Colon (tissue), 2 donors: ENCODE data around the gene ZPLD1.

Experiments
- FAIRE-seq: peaks from 2 replicates; lab custom pipeline; 2012; peaks lifted over from hg19 to GRCh38; lab: Jason Lieb, UNC
- donor health status: control.
- donor health status: control.

ZPLD1 gene

DNA sequence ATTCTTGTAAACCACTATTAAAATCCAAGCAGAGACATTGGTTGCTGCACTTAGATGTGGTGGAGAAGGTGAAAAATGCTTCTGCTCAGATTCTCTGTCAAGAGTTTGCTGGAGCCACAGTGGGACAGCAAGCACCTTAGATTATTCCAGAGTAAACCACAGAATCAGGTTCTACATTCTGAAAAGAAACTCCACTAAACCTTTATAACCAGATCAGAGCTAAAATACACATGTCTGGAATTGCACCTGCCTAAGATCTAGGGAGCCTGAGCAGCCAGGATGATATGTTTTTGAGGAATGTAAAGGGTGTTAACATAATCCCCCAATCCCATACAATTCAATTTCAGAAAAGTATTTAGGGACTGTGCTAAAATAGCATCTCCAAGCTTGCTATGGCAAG lies at the start of gene ZPLD1:
Gene ZPLD1, plus strand, starts transcription at position 301 of the 400 bp plus-strand sequence. CDS start 3,473 bp downstream, outside the sequence.
- no peak for FAIRE-seq

DNA sequence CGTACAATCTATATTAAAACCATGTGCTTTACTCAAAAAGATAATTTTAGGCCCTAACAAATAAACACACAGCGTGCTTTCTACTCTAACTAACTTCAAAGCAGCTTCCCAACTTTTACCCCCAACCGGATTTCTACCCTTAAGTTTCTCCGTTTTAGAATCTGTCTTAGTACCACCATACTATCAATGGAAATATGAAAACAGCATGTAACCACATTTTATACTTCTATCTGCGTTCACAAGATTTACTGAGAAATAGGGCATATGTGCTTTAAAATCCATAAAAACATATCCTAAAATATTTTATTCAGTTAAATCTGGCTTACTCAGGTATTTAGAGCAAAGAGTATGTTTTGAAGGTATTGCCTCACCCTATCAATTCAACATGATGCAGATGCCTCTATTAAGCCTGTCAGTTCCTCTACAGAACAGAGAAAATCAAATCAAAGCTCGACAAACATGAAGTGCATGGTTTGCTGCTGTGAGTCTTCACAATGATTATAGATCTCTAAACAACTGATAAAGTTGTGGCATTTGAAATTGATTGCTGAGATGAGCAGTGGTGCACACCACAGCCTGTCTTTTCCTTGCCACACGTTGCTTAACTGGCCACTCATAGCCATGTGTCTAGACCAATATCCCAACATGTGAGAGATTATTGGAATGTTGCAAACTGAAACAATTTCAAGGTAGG lies 44.5 kb upstream of the ZPLD1 start:
- no peak for FAIRE-seq

DNA sequence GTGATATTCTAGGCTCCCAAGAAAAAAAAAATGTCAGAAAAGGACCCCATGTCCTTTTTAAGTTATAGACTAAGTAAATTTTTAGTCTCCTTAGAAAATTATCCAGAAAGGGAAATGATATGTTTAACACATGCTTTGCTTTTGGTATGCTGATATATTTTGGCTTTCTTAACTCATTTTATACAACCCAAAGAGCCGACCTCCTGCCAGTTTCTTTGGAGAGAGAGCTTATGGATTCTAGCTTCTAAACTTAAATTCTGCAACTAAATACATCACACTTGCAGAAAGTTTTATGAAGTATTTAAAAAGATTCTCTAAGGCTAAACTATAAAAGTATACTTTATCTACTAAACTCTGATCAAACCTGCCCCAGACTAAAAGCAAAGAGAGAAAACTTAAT lies 43.9 kb upstream of the ZPLD1 start:
- no peak for FAIRE-seq

DNA sequence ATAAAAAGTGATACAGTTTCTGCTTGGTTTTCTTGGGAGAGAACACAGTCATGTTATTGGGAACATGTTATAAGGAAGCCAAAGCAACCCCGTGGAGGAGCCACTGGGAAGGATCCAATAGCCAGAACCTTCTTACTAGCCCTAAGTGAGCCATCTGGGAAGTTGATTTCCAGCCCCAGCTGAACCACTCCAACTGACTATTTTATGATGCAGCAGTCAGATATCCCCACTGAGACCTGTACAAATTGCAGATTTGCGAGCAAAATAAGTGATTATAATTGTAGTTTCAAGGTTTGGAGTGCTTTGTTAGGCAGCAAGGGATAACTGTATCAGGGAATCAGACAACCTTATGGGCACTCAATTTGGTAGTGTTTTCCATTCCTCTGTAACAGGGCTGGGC lies 43.3 kb upstream of the ZPLD1 start:
- no peak for FAIRE-seq

DNA sequence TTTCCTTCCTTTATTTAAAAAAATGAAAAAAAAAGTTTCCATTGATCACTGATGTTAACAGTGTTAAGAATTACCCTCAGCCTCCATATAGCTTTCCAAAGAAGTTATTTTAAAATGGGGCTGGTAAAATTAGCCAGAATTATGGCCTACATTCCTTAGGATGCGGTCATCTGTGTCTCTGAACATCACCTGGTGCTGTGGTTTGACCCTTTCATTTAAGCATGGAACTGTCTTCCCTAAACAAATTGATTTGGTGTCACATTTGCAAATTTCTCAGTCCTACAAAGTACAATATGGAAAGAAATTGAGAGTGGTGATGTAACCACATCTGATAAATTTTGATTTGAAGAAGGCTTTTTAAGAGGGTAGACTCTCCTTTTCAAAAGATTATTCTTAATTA lies 40.3 kb upstream of the ZPLD1 start:
- no peak for FAIRE-seq

DNA sequence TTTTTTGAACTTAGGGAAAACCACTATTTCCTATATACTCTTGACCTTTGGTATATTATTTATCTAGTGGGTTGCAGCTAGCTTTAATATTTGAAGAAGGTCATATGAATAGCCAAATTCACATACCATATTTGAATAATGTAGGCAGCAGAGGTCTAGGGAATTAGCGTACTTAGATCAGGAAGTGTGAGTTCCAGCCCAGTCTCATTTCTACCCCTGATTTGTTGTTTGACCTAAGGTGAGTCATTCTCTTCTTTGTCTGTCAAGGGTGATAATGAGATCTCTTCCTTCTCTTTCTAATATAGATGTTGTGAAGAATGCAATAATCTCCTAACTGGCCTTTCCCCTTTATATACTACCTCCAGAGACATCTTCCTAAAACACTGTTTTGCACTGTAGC lies 36.6 kb upstream of the ZPLD1 start:
- FAIRE-seq, result no peak

DNA sequence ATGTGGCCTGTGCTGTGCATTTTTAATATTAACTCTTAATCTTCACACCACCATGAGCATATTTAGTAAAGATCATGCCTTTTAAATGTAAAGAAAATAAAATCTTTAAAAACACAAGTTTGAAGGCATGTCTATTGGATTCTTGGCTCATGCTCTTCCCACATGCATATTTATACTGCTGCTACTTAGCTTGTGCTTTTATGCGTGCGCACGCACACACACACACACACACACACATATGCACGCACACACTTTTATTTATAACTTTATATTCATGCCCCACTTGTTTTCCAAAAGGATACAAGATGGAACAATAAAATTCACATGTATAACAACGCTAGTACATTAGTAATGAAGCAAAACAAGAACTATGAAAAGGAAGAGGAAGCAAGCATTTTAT lies 36.1 kb upstream of the ZPLD1 start:
- FAIRE-seq, result no peak

DNA sequence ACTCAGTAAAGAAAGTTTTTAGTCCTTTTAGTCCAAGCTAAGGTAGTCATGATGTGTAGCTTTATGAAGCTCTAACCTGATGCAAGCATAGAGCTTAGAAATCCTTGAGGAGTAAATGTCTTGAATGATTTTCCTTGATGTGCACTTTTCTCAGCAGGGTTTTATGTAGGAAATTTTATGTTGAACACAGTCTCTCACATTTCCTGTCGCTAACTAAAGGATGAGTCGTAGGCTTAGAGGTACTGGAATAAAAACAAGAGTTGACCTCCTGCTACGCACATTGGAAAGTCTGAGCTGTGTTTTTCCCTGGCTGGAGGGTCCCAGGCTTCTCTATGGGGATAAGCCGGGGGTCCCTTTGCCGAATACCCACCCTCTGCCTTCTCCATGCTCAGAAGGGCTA lies 34.7 kb upstream of the ZPLD1 start:
- no peak for FAIRE-seq

DNA sequence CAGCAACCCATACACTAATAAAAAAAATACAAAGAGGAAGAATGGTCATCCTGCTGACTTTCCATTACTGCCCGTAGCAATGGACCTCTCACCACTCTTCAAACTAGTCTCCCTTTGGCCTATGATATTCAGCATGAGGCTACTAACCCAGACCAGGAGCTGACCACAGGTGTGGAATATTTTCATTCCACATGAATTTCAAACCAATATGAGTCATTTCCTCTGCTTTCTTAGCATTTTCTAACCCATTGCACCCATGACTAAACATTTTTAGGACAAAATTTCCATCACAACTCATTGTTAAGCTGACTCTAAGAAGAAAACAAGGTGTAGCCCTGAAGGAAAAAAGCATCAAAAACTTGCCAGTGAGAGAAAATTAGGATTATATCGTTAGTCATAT lies 34.0 kb upstream of the ZPLD1 start:
- no peak for FAIRE-seq

DNA sequence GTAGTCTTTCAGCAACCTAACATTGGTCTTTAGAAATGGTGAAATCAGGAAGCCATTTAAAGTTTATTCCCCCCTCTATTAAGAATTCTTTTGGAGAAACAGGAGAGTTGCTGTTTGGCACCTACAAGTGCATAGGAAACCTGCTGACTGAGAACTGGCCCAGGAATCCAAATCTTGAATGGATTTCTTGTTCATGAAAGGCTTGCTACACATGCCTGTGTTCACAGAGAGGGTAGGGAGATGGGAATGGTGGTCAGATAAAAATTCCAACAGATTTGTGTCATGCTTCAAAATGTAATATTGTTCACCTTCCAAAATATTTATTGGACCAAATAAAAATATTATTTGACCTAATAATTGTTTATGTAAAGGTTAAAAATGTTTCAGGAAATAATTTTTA lies 24.2 kb upstream of the ZPLD1 start:
- FAIRE-seq, result no peak

DNA sequence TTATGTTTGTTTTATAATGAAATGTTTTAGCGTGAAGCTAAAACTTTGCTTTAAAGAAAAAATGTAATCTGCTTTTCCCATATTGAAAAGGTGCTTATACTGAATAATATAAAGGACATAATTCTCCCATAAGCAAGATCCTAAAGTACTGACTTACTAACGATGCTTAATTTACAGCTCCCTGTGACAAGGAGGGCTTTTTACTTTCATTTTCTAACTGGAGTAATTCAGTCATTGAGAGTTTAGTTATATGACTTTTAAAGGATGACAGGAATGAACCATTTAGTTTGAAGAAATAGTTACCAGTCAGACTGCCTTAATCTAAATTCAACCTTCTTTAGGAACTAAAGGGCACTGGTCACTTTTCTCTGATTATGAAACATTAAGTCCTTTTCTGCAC lies 19.3 kb upstream of the ZPLD1 start:
- FAIRE-seq, result no peak

DNA sequence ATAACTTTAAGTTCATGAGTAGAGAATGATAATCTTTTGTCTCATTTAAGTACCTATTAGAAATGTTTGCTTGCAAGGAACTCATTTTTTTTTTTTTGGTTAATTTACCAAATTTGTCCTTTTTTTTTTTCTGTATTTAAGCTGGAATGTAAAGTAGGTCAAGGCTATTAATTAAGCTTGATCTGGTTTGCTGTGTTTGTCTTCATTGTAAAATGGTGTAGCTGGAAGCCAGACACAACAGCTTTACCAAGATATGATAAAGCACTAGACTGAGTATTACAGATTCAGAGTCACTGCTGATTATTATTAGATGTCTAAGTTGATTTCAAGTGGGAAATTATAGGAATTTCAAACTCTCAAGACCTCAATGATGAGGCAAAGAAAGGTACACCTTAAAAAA lies 15.0 kb upstream of the ZPLD1 start:
- FAIRE-seq, result no peak

DNA sequence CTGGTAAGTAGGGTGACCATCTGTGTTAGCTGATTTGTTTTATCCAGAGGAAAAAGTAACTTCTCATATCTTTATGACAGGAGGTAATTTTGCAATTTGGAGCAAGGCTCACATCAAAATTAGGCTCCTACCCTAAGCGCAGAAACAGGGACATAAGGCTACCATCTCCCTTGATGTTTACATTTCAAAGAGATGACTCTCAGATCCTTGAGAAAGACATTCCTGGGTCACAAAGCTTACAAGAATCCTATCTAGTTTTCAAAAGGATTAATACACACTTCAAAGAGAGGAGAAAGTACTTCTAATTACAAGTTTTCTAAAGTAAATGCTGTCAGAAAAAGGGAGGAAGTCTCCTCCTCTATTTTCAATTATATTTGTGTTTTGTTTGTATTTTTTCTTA lies 7.0 kb downstream of the ZPLD1 start:
- no peak for FAIRE-seq

DNA sequence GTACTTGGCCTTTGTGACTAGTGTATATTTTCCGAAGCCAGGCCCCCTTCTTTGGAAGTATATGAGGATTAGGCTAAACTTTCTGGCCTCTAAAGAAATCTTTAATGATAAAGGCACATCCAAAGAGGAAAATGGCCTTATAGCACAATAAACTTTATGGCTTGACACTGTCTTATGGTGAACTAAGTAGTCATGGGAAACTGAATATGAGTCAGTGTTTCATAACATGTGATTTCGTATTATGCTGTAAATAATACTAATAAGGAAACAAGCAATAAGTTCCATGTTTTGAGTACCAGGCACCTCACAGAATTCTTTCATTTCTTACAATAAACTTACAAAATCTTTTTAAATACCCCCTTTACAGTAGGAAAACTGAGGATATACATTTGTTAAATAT lies 8.2 kb downstream of the ZPLD1 start:
- FAIRE-seq, result no peak

DNA sequence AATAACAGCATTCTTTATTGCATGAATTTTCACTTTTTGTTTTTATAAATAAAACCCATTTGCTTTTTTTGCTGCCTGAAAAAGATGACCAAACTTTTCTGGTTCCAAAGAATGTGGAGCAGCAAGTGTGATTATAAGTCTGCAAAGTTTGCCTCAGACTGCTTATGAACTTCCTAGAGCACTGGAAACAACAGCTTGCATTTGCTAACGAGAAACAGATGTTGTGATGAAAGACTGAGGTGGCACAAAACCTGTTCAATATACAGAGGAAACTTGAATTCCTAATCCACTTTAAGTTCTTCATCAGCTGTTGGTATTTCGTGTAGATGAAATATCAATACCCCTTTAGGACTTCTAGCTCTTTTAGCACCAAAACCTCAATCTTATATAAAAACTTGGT lies 9.3 kb downstream of the ZPLD1 start:
- FAIRE-seq, result no peak

DNA sequence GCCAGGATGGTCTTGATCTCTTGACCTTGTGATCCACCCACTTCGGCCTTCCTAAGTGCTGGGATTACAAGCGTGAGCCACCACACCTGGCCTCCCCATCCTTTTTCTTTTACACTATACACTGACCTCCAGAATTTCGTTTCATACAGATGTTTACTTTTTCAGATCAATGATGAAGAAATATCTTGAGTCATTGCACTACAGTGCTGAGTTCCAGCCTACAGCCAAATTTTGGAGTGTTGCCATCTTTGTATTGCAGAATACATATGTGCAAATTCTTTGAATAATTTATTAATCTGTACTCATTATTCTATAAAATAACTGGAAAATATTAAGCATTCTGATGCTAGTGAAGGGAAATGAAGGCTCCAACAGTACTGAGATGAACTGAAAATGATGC lies 12.5 kb downstream of the ZPLD1 start:
- no peak for FAIRE-seq

DNA sequence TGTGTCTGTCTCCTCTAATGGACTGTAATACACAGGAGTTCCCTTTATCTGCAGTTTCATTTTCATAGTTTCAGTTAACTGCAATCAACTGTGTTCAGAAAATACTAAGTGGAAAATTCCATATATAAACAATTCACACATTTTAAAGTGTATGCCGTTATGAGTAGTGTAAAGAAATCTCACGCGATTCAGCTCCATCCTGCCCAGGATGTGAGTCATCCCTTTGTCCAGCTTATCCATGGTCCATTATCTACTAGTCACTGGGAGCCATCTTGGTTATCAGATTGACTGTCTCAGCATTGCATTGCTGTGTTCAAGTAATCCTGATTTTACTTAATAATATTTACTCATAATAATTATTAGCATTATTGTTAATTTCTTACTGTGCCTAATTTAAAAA lies 14.5 kb downstream of the ZPLD1 start:
- no peak for FAIRE-seq

DNA sequence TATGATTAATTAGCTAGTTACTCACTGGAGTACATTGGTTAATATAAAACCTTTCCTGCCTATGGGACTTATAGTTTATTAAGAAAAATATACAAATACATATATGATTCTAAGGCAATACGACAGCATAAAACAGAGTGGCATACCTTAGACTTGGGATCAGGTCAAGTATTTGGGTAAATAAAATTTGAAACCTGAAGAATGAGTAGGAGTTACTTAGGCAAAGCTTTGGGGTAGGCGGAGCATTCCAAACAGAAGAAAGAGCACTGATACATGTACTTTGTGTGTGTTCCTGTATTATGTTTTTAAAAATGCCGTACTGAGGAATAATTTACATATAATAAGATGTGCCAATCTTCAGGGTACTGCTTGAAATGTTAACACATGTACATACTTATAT lies 15.1 kb downstream of the ZPLD1 start:
- FAIRE-seq, result no peak

DNA sequence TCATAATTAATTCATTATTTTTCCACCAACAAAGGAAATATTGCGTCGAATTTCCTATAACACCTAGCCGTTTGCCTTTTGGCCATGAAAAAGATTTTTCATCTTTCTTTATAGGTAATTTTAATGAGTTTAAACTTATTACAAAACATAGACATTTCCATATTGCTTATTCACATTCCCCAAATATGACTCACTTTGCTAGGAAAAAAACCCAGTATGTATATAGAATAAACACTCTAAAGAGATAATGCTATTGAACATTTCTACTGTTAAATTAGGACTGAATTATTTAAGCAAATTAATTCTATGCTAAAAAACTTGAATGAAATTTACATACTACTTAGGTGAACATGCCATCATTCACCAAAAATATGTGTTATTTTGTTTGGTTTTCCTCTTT lies 16.2 kb downstream of the ZPLD1 start:
- FAIRE-seq, result no peak

DNA sequence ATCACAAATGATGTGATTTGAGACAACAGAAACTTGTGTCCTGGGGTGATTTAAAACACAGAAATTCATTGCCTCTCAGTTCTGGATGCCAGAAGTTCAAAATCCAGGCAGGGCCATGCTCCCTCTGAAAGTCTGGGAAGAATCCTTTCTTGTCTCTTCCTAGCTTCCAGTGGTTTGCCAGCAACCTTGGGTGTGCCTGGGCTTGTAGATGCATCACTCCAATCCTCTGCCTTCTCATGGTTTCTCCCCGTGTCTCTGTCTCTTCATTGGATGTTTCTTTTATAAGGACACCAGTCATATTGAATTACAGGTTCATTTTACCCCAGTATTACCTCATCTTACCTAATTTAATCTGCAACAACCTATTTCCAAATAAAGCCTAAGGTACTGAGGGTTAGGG lies 16.7 kb downstream of the ZPLD1 start:
- no peak for FAIRE-seq

DNA sequence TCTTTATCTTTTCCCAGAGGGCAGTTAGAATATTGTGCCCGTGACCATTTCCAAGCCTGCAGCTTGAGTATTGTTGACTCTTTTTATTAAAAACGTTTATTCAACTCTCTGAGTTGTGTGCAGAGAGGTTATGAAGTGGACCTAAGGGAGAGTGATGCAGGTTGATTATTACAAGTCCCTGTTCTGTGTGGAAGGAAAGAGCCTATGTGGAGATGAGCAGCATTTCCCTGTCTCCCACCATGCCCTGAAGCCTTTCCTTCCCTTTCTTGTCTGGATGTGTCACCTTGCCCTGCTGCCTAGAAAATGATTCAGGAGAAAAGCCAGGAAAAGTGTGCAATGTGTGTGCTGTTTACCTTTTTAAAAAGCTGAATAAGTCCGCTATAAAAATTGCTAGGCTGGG lies 19.4 kb downstream of the ZPLD1 start:
- no peak for FAIRE-seq

DNA sequence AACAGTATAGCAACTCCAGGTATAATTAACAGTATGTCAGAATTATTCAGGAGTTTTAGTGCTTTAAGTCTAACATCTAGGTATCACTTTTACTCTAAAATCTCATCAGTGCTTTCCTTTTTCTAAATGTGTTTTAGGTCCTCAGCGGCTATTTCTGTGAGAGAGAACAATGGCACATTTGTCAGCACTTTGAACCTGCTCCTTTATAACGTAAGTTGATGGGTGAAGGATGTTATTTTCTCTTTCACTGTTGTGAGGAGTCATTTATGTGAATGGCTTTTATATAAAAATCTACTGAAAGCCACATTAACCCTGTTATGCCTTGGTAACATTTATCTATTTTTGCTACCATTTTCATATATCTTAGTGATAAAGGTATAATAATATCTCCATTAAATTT lies 22.8 kb downstream of the ZPLD1 start:
- no peak for FAIRE-seq

DNA sequence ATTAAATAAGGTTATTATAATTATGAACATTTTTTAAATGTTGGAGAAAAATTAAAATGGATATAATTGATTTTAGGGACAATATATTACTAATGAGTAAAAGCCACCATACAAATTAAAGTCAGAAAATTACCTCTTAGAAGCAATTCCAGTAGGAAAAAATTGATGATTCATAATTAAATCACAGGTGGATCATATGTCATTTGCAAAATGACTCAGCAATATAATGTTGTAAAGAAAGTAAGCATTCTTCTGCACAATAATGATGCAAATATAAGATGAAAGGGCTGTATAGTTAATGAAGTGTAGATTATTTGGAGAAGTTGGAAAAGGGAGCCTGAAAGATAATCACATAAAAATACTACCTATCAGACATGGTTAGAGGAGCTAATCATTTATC lies 25.8 kb downstream of the ZPLD1 start:
- FAIRE-seq, result no peak

DNA sequence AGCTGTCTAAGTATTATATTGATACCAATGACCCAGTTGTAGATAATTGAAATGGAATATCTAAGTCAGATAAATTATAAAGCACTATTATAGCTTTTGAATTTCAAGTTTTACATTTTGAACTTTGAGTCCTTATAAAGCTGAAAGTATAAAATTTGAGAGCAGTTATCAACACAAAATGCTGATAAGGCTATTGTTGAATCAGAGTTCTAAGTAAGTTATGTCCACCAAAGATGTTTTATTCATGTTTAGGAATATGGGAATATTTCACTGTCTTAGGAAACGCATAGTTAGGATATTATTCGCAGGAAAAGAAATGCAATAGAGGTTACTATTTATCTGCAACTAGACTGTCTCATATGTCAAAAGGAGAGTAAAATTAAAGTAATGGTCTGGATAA lies 29.4 kb downstream of the ZPLD1 start:
- no peak for FAIRE-seq

DNA sequence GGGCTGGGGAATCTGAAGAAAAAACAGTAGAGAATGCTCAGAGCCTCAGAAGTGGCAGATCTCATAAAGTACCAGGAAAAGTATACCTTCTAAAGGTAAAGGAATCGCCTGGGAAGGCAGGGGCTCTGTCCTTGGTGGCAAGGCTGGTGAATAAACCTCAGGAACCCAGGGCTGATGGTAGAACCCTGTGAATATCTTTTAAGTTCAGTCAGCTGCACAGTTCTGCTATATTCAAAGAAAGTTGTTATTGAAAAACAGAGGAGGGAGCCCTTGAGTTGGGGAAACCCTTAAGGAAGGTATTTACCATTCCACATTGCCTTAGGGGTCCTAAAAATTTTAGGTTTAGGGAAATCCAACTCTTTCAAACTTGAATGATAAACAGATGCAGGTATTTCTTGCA lies 31.2 kb downstream of the ZPLD1 start:
- FAIRE-seq, result no peak
